Measurements from ENCODE around the gene SATB1. TPM values are rescaled to one million over a fixed set of nuclear protein-coding genes. Genes with fewer than 3 reads are reported as not detected.

Gene SATB1
- total and polyA plus RNA-seq, 2 experiments from 2014 or later: 17.4 to 28.9 TPM

DNA sequence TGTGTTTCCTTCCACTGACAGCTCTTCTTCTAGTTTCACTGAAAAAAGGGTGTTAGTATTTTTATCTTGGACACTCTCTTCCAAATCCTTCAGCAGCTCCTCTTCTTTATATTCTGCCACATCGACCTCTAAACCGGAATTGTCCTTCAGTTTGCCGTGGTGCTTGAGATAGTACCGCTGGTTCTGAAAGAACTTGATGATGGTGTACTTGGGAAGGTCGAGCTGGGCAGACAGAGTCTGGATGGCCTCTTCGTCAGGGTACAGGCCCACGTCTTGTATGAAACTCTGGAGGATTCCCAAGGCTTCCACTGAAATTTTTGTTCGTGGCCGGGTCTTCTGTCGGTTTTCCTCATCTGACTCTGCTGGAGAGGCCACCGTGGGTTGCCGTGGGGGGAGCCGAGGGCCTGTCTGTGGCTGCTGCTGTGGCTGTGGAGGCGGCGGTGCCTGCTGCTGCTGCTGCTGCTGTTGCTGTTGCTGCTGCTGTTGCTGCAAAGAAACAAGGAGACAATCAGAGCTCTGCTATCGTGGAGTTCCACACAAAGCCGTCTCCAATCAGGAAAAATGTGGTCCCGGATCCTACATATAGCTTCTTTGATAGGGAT lies 75.8 kb downstream of the SATB1 start:
- Histone ChIP-seq H3K36me3 (ENCODE audit: insufficient read depth) (no peaks in the 10 kb centered on the region), H2AFZ (no peak overlapping the region), H3K4me2 (no peak overlapping the region), H3K27me3 (ENCODE audit: insufficient read depth) (no peaks in the 10 kb centered on the region), H3K4me1 (ENCODE audit: insufficient read depth) (peaks cover 62% of the 10 kb centered on the region), H3K27ac (ENCODE audit: low read depth) (no peak overlapping the region), H3K79me2 (replicated peaks; ENCODE audit: insufficient read depth) (no peaks in the 10 kb centered on the region), H3F3A (replicated peaks; ENCODE audit: low read depth) (no peaks in the 10 kb centered on the region), H4K20me1 (replicated peaks; ENCODE audit: insufficient read depth) (no peaks in the 10 kb centered on the region), H3K4me3 (no peak overlapping the region), H3K9me2 (ENCODE audit: insufficient read depth) (no peaks in the 10 kb centered on the region)
- Mint-ChIP-seq H3K36me3 (ENCODE audit: low read depth) (peaks cover 17% of the 10 kb centered on the region; the same call in 2 of the 3 replicates), H3K27ac (peak overlapping the region; percentile 87), H3K4me1 (peaks cover 78% of the 10 kb centered on the region), H3K27me3 (ENCODE audit: insufficient read depth, low read depth, poor library complexity) (peaks cover 2% of the 10 kb centered on the region), H3K4me3 (no peak overlapping the region), H3K9me3 (no peaks in the 10 kb centered on the region)
- no peak for TF ChIP-seq NANOG (IDR thresholded peaks at IDR 0.05; ENCODE audit: borderline replicate concordance)
- TF ChIP-seq, protein P1, sequence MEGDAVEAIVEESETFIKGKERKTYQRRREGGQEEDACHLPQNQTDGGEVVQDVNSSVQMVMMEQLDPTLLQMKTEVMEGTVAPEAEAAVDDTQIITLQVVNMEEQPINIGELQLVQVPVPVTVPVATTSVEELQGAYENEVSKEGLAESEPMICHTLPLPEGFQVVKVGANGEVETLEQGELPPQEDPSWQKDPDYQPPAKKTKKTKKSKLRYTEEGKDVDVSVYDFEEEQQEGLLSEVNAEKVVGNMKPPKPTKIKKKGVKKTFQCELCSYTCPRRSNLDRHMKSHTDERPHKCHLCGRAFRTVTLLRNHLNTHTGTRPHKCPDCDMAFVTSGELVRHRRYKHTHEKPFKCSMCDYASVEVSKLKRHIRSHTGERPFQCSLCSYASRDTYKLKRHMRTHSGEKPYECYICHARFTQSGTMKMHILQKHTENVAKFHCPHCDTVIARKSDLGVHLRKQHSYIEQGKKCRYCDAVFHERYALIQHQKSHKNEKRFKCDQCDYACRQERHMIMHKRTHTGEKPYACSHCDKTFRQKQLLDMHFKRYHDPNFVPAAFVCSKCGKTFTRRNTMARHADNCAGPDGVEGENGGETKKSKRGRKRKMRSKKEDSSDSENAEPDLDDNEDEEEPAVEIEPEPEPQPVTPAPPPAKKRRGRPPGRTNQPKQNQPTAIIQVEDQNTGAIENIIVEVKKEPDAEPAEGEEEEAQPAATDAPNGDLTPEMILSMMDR (conservative IDR thresholded peaks at IDR 0.05; ENCODE audit: low read depth in 2 of 2): no peak
- TF ChIP-seq EZH2 (IDR thresholded peaks at IDR 0.05; ENCODE audit: low read depth, unreplicated experiment): no peak
- TF ChIP-seq, protein P2, sequence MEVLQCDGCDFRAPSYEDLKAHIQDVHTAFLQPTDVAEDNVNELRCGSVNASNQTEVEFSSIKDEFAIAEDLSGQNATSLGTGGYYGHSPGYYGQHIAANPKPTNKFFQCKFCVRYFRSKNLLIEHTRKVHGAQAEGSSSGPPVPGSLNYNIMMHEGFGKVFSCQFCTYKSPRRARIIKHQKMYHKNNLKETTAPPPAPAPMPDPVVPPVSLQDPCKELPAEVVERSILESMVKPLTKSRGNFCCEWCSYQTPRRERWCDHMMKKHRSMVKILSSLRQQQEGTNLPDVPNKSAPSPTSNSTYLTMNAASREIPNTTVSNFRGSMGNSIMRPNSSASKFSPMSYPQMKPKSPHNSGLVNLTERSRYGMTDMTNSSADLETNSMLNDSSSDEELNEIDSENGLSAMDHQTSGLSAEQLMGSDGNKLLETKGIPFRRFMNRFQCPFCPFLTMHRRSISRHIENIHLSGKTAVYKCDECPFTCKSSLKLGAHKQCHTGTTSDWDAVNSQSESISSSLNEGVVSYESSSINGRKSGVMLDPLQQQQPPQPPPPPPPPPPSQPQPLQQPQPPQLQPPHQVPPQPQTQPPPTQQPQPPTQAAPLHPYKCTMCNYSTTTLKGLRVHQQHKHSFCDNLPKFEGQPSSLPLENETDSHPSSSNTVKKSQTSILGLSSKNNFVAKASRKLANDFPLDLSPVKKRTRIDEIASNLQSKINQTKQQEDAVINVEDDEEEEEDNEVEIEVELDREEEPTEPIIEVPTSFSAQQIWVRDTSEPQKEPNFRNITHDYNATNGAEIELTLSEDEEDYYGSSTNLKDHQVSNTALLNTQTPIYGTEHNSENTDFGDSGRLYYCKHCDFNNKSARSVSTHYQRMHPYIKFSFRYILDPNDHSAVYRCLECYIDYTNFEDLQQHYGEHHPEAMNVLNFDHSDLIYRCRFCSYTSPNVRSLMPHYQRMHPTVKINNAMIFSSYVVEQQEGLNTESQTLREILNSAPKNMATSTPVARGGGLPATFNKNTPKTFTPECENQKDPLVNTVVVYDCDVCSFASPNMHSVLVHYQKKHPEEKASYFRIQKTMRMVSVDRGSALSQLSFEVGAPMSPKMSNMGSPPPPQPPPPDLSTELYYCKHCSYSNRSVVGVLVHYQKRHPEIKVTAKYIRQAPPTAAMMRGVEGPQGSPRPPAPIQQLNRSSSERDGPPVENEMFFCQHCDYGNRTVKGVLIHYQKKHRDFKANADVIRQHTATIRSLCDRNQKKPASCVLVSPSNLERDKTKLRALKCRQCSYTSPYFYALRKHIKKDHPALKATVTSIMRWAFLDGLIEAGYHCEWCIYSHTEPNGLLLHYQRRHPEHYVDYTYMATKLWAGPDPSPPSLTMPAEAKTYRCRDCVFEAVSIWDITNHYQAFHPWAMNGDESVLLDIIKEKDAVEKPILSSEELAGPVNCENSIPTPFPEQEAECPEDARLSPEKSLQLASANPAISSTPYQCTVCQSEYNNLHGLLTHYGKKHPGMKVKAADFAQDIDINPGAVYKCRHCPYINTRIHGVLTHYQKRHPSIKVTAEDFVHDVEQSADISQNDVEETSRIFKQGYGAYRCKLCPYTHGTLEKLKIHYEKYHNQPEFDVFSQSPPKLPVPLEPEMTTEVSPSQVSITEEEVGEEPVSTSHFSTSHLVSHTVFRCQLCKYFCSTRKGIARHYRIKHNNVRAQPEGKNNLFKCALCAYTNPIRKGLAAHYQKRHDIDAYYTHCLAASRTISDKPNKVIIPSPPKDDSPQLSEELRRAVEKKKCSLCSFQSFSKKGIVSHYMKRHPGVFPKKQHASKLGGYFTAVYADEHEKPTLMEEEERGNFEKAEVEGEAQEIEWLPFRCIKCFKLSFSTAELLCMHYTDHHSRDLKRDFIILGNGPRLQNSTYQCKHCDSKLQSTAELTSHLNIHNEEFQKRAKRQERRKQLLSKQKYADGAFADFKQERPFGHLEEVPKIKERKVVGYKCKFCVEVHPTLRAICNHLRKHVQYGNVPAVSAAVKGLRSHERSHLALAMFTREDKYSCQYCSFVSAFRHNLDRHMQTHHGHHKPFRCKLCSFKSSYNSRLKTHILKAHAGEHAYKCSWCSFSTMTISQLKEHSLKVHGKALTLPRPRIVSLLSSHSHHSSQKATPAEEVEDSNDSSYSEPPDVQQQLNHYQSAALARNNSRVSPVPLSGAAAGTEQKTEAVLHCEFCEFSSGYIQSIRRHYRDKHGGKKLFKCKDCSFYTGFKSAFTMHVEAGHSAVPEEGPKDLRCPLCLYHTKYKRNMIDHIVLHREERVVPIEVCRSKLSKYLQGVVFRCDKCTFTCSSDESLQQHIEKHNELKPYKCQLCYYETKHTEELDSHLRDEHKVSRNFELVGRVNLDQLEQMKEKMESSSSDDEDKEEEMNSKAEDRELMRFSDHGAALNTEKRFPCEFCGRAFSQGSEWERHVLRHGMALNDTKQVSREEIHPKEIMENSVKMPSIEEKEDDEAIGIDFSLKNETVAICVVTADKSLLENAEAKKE (CRISPR knock-in tag; IDR thresholded peaks at IDR 0.05): no peak
- TF ChIP-seq ZNF114 (CRISPR knock-in tag; IDR thresholded peaks at IDR 0.05): no peak
- no peak for TF ChIP-seq JUNB (IDR thresholded peaks at IDR 0.05; ENCODE audit: unreplicated experiment)
- TF ChIP-seq, protein P3, sequence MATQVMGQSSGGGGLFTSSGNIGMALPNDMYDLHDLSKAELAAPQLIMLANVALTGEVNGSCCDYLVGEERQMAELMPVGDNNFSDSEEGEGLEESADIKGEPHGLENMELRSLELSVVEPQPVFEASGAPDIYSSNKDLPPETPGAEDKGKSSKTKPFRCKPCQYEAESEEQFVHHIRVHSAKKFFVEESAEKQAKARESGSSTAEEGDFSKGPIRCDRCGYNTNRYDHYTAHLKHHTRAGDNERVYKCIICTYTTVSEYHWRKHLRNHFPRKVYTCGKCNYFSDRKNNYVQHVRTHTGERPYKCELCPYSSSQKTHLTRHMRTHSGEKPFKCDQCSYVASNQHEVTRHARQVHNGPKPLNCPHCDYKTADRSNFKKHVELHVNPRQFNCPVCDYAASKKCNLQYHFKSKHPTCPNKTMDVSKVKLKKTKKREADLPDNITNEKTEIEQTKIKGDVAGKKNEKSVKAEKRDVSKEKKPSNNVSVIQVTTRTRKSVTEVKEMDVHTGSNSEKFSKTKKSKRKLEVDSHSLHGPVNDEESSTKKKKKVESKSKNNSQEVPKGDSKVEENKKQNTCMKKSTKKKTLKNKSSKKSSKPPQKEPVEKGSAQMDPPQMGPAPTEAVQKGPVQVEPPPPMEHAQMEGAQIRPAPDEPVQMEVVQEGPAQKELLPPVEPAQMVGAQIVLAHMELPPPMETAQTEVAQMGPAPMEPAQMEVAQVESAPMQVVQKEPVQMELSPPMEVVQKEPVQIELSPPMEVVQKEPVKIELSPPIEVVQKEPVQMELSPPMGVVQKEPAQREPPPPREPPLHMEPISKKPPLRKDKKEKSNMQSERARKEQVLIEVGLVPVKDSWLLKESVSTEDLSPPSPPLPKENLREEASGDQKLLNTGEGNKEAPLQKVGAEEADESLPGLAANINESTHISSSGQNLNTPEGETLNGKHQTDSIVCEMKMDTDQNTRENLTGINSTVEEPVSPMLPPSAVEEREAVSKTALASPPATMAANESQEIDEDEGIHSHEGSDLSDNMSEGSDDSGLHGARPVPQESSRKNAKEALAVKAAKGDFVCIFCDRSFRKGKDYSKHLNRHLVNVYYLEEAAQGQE (IDR thresholded peaks at IDR 0.05; ENCODE audit: unreplicated experiment): no peak
- TF ChIP-seq STAT1 (IDR thresholded peaks at IDR 0.05; ENCODE audit: unreplicated experiment): no peak
- TF ChIP-seq ZNF331 (CRISPR knock-in tag; IDR thresholded peaks at IDR 0.05; ENCODE audit: low read depth): no peak
- no peak for TF ChIP-seq POLR2AphosphoS5 (IDR thresholded peaks at IDR 0.05; ENCODE audit: low read depth)
- TF ChIP-seq EZH2phosphoT487 (IDR thresholded peaks at IDR 0.05; ENCODE audit: unreplicated experiment): no peak
- TF ChIP-seq, protein P4, sequence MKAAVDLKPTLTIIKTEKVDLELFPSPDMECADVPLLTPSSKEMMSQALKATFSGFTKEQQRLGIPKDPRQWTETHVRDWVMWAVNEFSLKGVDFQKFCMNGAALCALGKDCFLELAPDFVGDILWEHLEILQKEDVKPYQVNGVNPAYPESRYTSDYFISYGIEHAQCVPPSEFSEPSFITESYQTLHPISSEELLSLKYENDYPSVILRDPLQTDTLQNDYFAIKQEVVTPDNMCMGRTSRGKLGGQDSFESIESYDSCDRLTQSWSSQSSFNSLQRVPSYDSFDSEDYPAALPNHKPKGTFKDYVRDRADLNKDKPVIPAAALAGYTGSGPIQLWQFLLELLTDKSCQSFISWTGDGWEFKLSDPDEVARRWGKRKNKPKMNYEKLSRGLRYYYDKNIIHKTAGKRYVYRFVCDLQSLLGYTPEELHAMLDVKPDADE (IDR thresholded peaks at IDR 0.05): no peak
- no peak for TF ChIP-seq CREB1 (CRISPR knock-in tag; IDR thresholded peaks at IDR 0.05; ENCODE audit: low read depth)
- DNase-seq (ENCODE audit: low spot score): no peak
- ATAC-seq: peak; percentile 23
